Testis (tissue), 2 donors: ENCODE results near the gene FOLR3.

ENCODE experiments used
- CTCF ChIP-seq, 3 experiments: fragments of 450-650 bp in 2 of 3; fragments of 200-600 bp in 1 of 3; sonication (generic) in 1 of 3; IDR thresholded peaks; one replicate each; pipeline ENCODE4 v1.5.1; 2016 to 2019; ENCODE audit warnings: antibody characterized with exemption in 3 of 3, mild to moderate bottlenecking in 2 of 3, moderate library complexity in 1 of 3
- POLR2A ChIP-seq: fragments of 450-650 bp; IDR thresholded peaks from one replicate; pipeline ENCODE4 v1.6.1; 2017; ENCODE audit warnings: antibody characterized with exemption, mild to moderate bottlenecking, moderate library complexity

DNA sequence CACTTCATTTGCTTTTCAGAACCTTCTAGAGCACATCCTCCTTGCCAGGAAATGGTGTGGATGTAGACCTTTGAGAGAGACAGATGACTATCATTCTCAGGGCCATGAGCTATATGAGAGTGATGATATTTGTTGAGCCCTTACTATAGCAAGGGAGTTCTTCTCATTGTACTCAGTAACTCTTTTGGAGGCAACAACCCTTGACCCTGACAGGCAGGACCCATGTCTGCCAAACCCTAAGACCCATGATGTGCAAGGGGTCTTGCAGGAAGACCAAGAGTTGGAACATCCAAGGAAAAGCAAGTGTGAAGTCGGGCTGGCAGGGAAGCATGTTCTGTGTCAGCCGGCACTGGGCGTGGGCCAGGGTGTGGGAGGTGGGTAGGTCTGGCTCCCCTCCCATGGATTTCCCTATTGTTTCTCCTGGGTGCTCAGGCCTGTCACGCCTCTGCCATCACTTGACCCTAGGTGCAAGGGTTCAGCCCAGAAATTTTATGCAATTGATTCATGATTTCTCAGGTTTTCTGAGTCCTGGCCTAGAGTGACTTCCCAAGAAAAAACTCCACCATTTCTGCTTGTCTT is 1.2 kb downstream of the FOLR3 start:
- TF ChIP-seq POLR2A (no peak), CTCF (IDR thresholded peaks at IDR 0.05) (no peak)
